ENCODE measurements around the gene RPS6KA2.

Gene RPS6KA2

DNA sequence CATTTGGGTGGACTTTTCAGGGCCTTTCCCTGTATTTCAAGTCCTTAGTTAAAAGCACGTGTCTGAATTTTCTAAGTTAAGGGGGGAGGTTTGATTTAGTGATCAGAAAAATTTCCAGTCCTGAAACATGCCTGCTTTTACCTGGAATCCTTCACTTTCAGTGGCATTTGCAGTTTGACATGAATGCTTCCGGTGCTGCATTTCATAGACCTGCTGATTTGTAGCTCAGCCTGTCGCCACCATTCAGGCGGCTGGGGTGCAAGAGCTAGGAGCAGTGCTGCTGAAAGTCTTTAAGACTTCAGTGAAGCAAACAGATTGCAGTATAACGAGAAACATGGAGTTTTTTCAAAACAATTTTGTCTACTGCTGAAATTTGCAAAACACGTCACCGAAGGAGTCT lies 14.0 kb downstream of the RPS6KA2 start:
- no peak for DNase-seq

DNA sequence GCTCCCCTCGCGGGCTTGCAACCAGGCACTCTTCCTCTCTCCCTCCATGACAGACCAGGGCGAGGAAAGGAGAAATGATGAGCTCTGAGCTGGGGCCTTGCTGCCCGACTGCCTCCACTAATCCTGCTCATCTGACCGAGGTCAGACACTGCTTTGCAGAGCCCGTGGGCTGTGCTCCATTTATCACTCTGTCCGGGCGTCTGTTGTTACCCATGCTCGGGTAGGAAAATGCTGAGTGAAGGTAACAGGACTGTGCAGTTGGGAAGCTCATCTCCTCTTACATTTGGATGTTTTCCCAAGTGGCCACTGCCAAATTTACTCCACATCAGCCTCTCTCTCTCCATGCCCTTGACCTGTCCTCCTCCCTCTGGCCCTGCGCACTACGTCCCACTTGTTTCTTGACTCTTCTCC lies 14.6 kb downstream of the RPS6KA2 start:
- no peak for DNase-seq

DNA sequence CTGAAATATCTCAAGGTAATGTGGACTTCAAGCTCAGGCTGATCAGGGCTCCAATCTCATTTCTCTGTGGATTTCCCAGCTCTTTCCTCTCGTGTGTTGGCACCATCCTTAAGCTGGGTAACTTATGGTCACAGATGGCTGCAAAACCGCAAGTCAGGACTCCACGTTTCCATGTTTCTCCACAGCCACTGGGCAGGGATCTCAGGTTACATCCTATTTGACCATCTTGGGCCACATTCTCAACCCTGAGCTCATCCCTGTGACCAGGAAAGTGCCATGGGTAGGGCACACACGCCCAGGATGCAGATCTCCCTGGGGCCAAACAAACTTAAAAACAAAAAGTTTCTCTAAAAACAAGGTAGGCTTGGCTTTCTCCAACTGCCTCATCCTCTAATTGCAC lies 15.4 kb downstream of the RPS6KA2 start:
- DNase-seq = no peak

DNA sequence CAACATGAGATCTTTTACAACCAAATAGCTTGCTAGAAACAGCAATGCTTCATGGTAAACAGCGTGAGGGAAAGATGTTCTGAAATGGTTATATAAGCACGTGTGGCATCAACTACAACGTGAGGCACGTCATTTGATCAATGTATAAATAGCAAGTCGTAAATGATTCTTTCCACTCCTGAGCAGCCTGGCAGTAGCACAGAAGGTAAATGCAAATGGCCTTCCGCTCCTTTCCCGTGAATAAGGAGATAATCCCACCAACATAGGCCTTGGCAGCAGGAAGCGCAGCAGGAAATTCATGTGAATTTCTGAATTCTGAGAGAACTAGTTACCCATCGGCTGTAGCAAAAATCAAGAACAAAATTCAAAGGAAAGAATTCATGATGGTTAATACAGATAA lies 17.0 kb downstream of the RPS6KA2 start:
- no peak for DNase-seq

DNA sequence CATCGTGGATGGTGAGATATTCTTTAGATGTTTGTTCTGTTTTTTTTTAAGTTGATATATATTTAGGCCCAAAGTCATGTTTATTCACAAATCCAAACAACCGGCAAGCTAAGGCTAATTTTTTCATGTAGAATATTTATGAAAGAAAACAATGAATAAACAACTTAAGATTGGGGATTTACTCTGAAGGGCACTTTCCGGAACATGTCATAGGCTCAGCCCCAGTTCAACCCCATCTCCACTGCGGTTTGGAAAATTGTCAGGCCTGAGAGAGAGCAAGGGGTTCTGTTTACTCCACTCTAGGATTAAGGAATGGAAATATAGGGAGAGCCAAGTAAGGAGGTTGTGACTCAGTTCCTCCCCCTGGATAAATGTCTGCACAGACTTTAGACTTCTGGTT lies 18.3 kb downstream of the RPS6KA2 start:
- DNase-seq = no peak

DNA sequence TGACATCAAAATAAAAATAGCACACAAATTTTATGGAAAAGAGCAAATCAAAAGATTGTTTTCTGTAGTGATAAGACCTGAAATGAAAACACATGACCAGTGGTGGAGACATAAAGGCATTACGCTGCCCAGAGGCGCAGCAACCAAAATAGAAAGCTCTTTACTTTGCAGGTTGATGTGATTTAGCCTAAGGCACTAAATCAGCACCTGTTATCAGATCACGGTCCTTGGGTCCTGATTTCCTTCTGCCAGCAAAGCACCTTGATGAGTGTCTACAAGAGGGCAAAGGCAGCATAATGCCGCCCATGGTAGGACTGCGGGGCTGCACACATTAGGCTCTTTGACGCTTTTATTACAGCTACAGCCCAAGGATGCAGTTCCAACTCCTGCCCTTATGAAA lies 21.3 kb downstream of the RPS6KA2 start:
- no peak for DNase-seq

DNA sequence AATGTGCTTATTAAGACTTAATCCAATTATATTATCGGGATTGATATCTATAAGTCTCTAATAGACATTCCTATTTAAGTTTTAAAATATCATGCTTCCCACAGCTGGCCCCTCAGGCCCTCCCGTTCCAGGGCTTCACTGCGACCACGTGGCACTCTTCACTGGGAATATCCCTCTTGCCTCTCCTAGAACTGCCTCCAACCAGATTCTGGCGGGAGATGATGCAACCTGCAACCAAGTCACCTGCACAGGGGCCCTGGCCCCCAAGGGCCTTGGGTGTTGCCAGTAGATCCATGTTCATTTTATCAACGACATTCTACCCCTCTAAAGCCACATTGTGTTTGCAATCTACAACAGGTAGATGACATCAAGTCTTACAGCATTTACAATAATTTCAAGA lies 22.1 kb downstream of the RPS6KA2 start:
- no peak for DNase-seq

DNA sequence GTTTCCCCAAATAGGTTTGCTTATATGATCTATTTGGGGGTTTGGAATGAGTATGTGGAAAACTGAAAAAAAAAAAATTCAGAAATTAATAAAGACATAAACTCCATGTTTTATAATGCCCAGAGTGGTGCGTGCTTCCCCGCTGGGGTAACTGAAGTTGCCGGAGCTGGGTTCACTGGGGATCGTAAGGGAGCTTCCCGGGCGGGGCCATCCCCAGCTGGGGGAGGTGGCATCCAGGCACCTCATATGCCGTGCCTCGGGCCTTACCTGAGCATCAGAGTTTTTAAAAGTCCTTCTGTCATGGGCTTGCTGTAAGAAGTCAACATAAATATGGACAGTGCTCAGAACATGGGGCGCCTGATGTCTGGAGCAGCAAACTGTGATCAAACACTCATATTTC lies 22.7 kb downstream of the RPS6KA2 start:
- DNase-seq = no peak

DNA sequence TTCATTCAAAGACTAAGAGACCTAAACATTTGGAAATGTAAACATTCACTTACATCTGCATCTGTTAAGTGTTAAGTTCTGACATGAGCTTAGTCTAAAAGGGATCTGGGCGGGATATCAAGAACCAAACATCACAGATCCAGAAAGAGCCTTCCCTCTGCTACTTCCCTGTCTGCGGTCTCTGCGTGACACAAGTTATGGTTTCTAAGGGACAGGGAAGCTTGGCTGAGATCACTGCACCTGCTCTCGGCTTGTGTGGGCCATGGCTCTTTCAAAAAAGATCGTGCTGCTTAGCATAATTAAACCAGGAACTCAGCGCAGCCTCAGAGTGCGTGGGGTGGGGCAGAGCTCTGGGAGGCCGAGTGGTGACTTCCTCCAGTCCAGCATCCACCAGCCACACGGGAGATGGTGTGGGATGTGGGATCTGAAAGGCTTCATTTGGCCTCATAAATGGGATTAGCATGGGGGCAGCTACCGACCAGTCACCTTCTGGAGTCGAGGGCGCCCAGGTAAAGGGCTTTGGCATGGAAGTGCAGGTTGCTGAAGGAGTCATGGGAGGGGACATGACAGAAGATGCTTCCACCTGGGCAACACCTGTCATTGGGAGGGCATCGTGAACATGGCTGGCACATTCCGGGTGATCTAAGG lies 23.9 kb downstream of the RPS6KA2 start:
- DNase-seq = no peak

DNA sequence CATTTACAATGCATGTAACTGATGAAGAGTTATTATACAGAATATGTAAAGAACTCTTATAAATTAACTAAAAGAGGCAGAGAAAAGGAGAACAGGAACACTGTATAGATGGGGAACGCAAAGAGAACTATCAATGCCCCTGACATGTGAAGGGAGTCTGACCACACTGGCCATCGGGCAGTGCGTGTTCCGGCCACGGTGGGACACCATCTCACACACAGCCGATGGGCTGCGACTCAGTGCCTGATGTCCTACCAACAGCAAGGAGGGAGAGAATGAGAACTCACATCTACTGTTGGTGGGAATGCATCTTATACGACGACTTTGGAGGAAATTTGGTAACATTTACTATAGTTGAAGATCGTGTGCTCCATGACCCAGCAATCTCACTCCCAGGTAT lies 25.1 kb downstream of the RPS6KA2 start:
- DNase-seq = no peak

DNA sequence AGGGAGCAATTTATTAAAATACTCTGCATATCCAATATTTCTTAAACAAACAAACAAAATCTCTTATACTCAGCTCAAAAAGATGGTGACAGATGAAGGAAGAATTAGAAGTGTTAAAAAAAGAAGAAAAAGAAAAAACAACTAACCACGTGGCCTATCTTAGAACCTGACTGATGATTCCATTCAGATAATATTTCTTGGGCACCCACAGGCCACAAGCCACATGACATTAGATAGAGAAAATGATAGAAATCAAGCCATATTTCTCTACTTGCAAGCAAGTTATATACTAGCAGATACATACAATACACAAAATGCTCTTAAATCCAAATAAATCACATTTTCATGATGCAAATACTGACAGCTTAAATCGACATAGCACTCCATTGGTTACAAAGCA lies 26.1 kb downstream of the RPS6KA2 start:
- no peak for DNase-seq

DNA sequence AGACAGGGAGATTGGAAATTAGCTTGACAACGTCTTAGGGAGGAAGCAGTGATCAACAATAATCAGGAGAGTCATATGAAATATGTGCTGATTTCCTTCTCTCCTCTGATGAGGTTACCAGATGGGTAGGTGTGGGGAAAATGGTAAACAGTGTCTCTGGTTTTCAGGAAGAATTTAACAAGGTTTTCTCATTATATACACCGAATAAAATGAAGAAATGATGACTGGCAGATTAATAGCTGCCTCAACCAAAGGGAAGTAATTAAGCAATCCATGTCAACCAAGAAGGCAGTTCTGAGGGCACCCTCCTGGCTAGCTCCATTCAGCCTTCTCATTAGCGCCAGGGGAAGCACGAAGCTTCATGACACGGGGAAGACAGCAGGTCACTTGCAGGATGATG lies 27.8 kb downstream of the RPS6KA2 start:
- DNase-seq = no peak

DNA sequence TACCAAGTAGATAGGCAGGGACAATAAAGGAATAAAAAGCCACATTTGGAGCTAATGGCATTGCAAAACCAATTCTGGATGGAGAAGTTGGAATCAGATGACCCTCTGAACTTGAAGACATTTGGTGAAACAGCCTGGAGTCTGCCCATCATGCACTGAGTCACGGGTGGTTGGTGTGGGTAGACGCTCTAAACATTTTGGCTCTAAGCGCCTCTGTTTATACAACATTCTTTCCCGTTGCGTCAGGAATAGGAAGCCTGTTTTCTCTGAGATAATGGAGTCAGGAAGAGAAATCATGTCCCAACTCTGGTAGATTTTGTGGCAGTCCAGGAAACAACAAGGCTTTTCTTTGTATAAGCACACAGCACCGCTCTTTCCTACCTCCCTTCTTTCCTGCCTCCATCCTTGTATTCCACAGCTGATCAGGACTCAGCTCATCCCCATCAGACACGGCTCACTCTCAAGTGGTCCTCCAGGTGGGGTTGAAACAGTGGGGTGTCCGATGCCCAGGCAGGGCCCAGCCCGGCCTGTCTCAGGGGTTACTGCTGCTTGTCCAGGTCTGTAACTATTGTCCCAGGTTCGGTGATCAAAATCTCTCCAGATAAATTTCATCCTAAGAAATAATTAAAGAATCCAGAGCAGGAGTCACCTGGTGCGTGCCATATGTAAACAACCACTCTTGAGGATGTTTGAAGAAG lies 28.5 kb downstream of the RPS6KA2 start:
- DNase-seq = no peak

DNA sequence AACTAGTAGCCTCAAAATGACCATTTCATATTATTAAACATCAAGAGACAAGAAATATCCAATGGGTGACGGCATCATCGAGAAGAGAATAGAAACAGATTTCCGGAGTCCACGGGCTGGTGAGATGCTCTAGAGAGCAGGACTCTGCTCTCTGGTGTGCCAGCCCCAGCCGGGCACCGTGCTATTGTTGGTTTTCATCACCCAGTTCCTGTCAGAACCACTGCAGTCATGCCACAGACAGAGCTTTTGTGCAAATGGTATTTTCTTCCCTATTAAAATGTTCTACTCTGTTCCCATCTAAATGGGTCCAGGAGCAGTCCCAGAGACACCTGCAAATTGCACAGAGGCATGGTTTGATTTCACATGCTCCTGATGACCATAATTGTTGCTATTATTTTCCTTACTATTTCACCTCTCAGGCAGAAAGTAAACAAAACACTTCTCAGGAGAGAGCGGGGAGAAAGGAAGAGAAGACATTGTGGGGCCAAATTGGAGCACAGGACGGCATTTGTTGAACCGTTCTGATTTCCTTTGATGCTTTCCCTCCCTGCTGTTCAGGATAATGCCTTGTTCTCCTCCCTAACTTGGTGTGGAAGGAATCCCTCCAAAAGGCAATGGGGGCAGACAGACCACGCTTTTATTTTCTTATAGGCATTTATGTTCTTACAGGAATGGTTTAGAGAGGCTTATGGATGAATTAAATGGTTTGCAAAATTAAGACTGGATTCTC lies 29.2 kb downstream of the RPS6KA2 start:
- DNase-seq = no peak

DNA sequence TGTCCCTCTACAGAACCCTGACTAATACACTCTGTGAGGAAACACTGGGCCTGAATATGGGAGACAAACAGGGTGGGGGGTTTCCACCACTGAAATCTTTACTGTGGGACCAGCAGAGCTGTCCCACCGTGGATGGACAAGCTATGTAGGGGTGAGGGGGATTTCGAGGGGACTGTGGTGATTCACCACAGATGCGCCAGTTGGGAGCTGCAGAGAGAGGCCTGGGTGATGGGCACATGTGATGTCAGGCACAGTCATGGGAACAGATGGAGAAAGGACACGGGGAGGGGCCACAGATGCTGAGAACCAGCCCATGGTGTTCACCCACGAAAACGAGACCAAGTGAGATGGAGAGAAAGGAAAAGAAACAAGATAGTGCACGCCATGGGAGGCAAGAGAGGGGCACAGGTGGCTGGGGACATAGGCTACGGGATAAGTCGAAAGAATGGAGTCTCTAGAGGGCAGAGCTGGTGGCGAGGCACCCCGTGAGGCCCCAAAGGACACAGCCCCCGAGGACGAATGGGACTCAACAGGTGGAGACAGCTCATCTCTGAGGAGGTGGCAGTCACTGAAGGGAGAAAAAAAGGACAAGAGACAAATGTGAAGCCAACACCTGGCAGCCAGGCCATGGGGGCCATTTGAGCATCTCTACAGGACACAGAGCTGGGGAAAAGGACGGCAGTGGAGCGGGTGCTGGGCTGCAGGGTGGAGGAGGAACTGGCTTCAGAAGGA lies 30.1 kb downstream of the RPS6KA2 start:
- no peak for DNase-seq

DNA sequence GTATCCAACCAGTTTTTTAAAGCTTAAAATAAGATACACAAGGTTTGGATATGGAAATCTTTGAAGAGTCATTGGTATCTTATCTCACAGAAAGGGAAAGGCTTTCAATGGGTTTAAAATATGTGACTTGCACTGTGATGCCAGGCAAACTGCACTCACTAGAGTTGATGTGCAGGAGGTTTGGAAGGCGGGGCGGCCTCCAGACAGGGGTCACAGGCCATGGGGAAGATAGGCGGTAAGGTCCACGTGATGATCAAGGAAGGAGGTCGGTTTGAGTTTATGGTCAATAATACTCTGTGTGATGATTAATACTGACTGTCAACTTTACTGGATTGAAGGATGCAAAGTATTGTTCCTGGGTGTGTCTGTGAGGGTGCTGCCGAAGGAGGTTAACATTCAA lies 31.1 kb downstream of the RPS6KA2 start:
- no peak for DNase-seq

DNA sequence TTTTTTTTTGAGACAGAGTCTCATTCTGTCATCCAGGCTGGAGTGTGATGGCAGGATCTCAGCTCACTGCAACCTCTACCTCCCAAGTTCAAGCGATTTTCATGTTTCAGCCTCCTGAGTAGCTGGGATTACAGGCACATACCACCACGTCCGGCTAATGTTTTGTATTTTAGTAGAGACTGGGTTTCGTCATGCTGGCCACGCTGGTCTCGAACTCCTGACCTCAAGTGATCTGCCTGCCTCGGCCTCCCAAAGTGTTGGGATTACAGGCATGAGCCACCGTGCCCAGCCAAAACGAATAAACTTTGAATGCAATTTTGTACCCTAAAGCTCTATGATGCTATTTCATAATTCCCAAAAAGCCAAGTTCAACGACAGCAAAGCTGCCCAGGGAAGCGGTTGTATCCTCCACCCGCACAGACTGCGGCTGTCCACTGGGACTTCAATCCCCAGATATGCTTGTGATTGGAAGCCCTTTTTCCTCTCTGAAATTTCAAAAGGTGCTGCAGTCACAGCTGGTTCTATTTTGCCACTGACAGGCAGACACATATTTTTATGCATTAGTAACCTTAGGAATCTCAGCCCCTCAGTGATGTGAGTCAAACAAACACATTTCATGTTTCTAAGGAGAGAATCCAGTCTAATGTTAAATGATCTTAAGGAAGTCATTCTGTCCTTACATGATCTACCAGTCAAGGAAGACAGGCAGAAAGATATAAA lies 31.8 kb downstream of the RPS6KA2 start:
- no peak for DNase-seq

DNA sequence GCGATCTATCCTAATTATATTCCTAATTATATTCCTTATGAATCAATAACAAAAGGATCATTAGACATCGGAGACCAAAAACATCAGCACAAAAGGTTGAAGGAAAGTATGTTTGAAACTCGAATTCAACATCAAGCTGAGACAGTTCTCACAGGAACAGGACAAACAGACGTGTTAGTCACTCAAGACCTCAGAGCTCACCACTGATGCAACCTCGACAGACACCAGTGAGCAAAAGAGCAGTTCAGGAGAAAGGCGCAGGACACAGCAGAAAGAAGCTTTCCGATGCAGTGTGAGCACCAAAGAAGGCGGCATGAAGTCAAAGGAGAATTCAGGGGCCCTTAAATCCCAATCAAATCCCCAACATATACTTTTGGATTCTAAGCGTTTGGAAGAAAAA lies 34.2 kb downstream of the RPS6KA2 start:
- DNase-seq = no peak

DNA sequence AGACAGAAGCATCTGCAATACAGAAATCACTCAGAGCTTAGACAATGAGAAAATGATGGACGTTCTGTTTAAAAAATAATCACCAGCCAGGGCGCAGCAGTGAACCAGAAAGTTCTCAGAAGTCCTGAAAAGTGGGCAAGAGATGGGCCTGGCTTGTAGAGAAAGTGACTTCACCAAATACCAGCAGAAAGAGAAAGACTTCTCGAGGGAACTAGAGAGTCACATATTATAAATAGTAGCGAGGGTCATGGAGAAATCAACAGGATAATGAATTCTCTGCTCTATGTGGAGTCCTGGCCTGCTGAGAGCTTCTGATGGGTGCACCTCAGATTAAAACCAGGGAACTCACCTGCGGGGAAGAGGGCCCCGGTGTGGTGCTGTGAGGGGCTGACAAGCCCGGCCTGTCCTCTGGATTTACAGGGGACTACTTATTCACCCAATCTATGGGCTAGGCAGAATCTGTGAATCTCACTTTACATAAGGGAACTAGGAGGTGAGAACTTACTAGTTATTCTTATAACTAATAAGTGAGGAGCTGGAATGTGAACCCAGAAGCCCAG lies 35.0 kb downstream of the RPS6KA2 start:
- DNase-seq = no peak

DNA sequence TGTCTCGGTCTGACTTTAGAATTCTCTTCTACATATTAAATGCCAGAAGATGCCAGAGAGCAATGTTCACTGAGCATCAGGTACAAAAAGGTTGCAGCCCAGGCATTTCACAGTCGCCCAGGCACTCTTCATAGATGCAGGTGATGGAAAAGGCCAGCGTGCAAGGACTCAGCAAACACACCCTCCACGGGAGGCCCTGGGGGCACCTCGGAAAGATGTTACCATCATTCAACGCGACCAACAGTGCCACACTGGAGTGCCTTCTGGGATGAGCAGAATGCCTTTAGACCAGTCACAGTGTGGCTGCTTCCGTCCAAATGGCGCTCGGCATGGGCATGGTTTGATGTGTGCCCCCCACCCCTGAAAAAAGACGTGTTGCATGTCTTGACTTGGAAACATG lies 36.0 kb downstream of the RPS6KA2 start:
- DNase-seq = no peak

DNA sequence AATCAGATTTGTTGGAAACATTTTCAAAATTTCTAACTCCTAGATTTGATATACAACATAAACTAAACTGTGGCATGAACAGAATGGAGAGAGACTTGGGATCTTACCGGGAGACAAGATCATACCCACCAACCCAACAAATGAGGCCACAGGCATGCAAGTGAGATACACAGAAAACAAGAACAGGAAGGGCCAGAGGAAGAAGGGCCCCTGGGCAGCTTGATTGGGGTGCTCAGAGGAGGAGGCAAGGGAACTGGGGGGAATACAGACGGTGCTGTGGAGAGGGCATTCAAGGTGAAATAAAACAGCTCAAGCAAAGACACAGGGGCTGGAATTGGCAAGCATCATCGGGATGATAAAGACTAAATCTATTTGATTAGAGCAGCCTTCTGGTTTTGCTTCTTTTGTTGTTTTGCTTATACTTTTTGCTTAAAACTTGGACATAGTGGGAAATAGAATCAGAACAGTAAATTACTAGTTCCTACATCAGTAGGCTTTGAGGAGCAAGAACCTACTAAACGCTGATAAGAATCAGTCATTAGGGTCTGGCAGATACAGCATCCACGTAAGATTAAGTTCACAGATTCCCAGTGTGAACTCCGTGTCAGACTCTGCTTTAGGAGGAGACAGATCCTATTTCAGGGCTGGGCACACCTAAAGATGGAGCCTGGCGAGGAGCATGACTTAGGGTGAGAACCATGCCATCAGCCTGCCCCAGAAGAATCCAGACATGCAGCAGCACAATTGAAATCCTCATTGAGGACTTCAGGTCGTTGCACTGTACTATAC lies 37.1 kb downstream of the RPS6KA2 start:
- no peak for DNase-seq

DNA sequence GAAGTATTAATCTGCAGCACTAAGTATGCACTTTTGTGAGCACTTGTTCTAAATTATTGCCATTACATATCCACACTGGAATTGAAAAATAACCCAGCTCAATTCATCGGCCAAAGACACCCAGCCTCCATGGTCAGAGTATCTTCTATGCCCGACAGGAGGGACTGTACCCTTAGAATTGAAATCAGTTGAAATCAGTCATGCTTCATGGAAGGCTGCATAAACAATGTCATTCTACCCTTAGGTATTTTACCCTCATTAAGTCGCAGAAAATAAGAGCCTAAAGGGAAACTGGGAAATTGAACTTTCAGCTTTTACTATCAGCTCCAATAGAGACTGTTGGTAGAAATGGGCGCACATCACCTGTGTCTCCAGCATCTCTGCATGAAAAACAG lies 37.7 kb downstream of the RPS6KA2 start:
- DNase-seq = no peak

All from NCI-H1694 treated with DMSO at 0.1 percent for 48 hours (cell line).